GM19043 (cell line): Measurements from ENCODE around the gene EMCN.
"Not testable (repeated sequence)": the region's sequence is repeated elsewhere in the genome, so short reads cannot be mapped to it uniquely, and the experiment has no call there.

Experiments used
- ATAC-seq: cut with Tn5 transposase; IDR thresholded peaks from one replicate; pipeline ENCODE4 v1.9.1; 2021; ENCODE audit warnings: low read depth; ENCODE audit not compliant: unreplicated experiment

EMCN gene

DNA sequence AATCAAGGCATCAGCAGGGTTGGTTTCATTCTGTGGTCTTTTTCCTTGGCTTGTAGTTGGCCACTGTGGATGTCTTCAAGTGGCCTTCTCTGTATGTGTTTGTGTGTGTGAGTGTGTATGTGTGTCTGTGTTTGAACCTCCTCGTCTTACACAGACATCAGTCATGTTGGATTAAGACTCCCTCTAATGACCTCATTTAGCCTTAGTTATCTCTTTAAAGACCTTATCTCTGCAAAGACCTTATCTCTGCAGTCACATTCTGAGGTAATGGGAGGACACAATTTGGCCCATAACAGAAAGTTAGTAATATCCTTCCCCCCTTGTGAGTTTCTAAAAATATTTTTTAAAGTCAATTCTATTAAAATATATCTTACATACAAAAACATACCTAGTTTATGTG, 126.7 kb downstream of the EMCN start:
- no peak for ATAC-seq

DNA sequence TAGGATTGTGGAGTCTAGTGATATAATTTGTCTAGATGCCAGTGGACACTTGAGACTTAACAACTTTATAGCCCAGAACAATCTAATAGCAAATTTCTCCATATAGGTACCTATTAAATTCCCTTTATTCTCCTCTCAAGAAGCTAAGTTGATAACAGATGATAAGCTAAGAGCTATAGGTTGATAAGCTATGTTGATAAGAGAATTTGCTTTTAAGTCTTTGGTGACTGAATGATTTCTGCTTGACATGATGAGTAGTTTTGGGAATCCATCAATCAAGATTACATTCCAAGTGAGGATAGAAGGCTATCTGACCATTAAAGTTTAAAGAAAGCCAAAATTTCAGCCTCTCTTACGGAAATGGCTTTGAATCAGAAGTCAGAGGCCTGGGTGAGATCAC, 131.6 kb downstream of the EMCN start:
- no peak for ATAC-seq

DNA sequence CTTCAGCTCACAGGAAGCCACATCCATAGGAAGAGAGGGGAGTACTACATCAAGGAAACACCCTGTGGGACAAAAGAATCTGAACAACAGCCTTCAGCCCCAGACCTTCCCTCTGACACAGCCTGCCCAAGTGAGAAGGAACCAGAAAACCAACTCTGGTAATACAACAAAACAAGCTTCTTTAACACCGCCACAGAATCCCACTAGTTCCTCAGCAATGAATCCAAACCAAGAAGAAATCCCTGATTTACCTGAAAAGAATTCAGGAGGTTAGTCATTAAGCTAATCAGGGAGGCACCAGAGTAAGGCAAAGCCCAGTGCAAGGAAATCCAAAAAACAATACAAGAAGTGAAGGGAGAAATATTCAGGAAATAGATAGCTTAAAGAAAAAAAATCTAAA, 137.4 kb downstream of the EMCN start:
- not testable (repeated sequence) for ATAC-seq

DNA sequence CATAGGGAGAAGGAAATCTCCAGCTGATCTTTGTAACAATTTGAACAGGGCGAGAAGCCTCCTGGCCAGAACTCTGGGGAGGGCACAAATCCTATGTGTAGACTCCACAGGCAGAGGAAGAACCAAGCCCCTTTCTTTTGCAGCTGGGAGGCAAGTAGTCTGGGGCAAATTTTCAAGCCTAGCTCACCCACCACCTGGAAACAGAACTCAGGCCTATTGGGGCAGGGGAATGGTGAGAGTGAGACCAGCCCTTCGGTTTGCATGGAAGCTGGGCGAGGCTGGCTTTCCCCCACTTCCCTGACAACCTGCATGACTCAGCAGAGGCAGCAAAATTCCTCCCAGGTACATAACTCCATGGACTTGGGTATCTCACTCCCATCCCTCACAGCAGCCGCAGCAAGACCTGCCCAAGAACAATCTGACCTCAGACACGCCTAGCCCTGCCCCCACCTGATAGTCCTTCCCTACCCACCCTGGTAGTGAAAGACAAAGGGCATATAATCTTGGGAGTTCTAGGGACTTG, 138.2 kb downstream of the EMCN start:
- no peak for ATAC-seq

DNA sequence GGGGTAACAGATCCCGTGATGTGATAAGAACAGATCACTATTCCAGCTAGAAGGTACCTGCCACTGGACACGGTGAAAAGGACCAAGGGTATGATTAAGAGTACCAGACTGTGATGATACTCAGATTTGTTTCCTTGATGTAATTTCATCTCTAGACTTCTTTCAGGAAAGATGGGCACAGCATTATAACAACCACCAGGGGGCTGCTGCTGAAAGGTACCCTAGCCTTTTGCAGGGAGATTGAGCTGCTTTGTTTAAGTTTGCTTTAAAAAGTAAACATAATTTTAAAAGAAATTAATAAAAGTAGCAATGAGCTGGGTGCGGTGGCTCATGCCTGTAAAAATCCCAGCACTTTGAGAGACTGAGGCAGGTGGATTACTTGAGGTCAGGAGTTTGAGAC, 145.4 kb downstream of the EMCN start:
- no peak for ATAC-seq

DNA sequence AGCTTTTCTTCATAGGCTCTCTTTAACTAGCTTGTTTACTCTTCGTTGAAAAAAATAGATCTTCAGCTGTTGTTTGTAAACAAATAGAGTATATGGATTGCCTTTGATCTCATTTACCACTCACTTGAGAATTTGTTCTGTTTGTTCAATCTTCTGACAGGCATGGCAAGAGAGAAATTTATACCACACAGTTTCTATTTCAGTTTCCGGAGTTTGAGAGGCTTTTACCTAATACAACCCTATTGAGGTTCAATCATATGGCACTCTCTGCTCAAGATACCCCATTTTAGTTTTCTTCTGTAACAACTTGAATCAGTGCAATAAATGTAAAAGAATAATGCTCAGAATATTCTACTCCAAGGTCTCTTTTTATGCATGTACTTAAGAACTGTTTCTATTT, 148.0 kb downstream of the EMCN start:
- no peak for ATAC-seq

DNA sequence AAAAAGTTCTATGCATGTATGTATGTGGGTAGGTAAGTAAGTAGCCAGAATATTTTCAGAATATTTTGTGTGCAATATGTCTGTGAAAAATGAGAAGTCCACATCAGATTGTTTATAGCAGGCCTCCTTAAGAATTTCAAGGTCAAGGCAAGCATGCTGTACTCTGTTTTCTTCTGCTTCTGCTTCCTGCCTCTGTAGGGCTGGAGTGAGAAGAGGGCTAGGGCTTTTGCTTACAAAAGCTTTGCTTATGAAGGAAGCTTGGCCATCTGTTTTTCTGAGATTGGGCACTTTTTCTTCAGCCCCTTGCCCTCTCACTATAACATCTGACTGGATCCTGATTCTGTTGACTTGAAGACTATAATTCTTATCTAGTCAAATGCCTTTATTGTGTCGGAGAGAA, 150.4 kb downstream of the EMCN start:
- ATAC-seq: no peak

DNA sequence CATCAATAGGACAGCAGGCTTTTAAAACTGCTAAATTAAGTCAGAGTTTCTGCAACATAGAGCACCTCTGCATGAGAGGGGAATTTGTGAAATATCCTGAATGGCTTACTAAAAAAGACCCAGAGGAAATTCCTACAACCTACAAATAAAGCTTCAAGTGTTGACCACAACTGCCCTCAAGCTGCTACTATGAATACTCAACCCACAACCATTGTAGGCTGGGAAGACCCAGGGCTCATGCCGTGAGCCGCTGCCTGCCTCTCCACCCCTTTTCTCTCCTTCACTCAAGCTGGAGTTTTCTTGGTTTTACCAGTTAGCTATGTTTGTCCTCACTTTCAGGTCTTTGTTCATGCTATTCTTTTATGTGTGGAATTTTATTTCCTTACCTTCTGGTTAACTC, 151.6 kb downstream of the EMCN start:
- ATAC-seq: no peak

DNA sequence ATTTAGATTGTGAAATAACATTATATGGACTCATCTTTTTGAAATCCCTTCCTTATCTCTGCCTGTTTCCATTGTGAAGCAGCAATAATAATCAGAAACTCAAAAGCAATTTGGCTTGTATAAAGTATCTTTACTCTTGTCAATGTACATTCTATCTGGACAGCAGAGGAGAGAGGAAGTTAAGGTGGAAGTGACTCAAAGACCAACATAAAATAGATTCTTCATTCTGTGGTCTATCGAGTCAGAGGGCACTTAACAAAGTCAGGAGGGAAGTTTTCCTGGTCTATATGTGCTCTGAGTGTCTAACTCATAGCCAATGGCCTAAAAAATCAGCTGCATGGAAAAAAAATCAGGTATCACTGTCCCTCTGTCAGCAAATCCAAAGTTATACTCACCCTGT, 155.5 kb downstream of the EMCN start:
- ATAC-seq: no peak

DNA sequence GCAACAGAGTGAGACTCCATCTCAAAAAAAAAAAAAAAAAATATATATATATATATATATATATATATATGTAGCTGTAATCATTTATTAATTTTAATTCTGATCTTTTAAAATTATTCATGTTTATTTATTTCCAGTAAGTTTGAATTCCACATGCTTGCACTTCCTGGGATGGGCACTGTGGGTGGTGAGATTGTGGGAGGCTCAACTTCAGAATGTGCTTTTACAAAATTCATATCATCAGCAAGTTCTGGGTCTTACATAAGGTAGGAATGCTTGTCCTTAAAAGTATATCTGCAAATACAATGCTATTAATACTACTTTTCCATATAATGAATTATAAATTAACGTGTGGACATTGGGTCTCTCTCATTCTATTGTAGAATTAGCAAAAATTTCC, 156.5 kb downstream of the EMCN start:
- ATAC-seq: no peak

DNA sequence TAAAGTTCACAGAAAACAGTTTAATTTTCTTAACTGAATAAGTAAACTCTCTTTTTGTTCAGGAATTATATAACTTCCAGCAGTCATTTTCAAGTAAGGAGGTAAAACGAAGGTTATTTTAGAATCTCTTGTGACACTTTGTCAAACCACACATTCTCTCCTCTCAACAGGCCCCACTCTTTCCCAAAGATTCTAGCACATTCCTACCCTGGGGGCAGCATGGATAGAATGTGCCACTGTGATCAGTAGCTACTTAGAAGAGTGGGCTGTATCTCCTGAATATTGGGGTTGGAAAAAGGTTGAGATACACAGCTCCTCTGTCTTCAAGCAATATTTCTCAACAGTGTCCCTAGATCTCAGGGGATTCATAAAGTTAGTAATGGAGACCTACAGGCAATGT, 157.6 kb downstream of the EMCN start:
- no peak for ATAC-seq

DNA sequence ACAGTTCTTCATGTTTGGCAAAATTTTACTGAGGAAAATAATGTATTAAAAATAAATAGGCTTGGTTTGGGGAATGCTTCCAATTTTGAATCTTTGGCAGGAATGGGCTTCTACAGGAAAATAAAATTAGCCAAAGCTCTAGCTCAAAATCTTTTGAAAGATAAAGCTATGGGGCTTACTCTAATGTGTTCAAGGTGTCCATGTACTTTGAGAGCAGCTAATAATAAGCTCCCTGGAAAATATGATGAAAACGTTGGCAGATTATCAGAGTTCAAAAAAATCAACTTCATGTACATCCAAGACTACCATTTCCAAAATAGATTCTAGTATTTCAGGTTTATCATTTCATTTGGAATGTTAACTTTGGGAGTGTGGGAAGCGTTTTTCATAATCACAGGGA, 158.4 kb downstream of the EMCN start:
- ATAC-seq: no peak

DNA sequence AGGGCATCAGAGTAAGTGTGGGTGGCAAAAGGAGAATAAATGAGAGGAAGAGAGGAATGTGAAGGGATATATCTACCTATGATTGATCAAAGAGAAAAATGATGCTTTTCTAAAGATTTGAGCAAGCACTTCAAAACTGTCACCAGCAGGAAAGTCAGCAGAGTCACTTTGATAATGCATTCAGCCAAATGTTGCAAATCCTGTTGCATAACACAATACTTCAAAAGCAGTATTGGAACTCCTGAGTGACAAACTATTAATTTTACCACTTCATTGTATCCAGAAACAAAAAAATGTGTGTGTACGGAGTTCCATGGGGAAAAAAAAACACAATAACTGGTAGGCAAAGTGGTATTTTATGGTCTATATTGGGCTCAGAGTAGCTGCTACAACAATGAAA, 160.3 kb downstream of the EMCN start:
- ATAC-seq: no peak

DNA sequence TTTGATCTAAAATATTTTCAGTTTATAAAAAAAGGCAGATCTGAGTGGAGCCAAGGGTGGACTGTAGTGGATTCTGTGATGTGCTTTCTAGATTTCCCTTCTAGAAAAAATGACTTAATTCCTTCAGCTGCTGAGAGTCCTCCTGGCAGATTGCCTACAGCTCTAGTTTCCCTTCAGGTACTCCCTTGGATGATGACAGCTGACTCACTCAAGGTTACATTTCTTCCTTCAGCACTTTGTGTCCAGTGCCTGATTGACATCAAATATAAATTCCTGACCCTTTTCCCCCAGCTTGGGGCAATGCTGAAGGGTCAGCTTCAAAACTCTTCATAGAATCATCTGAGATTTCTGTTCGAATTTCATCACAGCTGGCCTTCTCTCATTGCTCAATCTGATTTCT, 161.7 kb downstream of the EMCN start:
- no peak for ATAC-seq

DNA sequence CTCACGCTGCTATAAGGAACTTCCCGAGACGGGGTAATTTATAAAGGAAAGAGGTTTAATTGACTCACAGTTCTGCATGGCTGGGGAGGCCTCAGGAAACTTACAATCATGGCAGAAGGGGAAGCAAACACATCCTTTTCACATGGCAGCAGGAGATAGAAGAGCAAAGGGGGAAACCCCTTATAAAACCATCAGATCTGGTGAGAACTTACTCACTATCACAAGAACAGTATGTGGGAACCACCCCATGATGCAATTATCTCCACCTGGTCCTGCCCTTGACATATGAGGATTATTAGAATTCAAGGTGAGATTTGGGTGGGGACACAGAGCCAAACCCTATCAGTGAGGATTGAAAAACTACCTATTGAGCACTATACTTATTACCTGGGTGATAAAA, 165.5 kb downstream of the EMCN start:
- not testable (repeated sequence) for ATAC-seq

DNA sequence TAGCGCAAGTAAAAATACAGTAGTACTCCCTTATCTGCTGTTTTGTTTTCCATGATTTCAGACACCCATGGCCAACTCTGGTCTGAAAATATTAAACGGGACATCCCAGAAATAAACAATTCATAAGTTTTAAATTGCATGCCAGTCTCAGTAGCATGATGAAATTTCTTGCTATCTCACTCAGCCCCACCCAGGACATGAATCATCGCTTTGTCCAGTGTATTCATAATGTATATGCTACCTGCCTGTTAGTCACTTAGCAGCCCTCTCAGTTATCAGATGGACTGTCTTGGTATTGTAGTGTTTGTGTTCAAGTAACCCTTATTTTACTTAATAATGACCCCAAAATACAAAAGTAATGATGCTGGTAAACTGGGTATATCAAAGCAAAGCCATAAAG, 169.3 kb downstream of the EMCN start:
- no peak for ATAC-seq

DNA sequence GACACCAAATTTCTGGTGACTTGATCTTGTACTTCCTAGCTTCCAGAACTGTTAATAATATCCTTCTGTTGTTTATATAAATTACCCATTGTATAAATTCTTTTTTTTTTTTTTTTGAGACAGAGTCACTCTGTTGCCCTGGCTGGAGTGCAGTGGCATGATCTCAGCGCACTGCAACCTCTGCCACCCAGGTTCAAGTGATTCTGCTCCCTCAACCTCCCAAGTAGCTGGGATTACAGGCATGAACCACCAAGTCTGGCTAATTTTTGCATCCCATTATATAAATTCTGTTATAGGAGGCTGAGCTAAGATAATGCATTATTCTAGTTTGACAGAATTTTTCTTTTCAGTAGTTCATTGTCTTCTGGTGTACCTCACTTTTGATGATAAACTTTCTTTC, 170.6 kb downstream of the EMCN start:
- no peak for ATAC-seq

DNA sequence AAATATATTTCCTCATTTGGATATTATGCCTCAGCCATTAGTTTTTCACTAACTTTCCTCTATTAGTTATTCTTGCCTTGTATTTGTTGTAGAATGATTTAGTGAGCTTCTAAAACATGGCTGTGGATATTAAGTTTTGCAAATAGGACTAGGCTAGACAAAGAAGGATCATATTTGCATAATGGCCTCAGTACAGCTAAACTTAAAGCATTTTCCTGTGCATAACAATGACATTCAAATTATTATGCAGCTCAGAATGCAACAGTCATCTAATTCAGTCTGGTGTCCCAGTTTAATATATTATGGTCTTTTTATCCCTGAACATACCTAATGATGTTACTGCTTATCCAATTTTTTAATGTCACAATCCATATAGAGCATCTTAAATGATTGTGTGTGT, 172.2 kb downstream of the EMCN start:
- ATAC-seq: no peak
